Suppressor macrophage (primary cell): ENCODE results near the gene CDH2.
"Not testable (repeated sequence)": the region's sequence is repeated elsewhere in the genome, so short reads cannot be mapped to it uniquely, and the experiment has no call there.

Experiments used
- DNase-seq, 4 experiments: peaks; one replicate each; pipeline ENCODE4 v3.0.0-alpha.2; 2020 to 2022

Gene CDH2

GRCh38 chr18:27976806-27977408, 200.0 kb downstream of the CDH2 start:
- DNase-seq: no peak

- no peak for DNase-seq
These were observed 206.6 kb downstream of the CDH2 start for GRCh38 chr18:27970321-27970720.

GRCh38 chr18:27969206-27969605, 207.7 kb downstream of the CDH2 start:
- no peak for DNase-seq

GRCh38 chr18:27967913-27968824, 208.8 kb downstream of the CDH2 start:
- DNase-seq: no peak

- no peak for DNase-seq
These were observed 210.0 kb downstream of the CDH2 start for GRCh38 chr18:27966881-27967280.

- no peak for DNase-seq
These were observed 212.1 kb downstream of the CDH2 start for GRCh38 chr18:27964811-27965210.

GRCh38 chr18:27959101-27959500, 217.8 kb downstream of the CDH2 start:
- DNase-seq: no peak

- no peak for DNase-seq
These were observed 220.8 kb downstream of the CDH2 start for GRCh38 chr18:27956001-27956640.

- DNase-seq: no peak
These were observed 222.7 kb downstream of the CDH2 start for GRCh38 chr18:27954226-27954625.

GRCh38 chr18:27952741-27953140, 224.2 kb downstream of the CDH2 start:
- DNase-seq: no peak

- DNase-seq: no peak
These were observed 226.2 kb downstream of the CDH2 start for GRCh38 chr18:27950648-27951228.

- DNase-seq: no peak
These were observed 227.9 kb downstream of the CDH2 start for GRCh38 chr18:27948986-27949385.

GRCh38 chr18:27942706-27943105, 234.2 kb downstream of the CDH2 start:
- DNase-seq: no peak

- DNase-seq: no peak
These were observed 245.4 kb downstream of the CDH2 start for GRCh38 chr18:27931535-27931934.

- no peak for DNase-seq
These were observed 254.2 kb downstream of the CDH2 start for GRCh38 chr18:27922780-27923179.

GRCh38 chr18:27921904-27922751, 254.8 kb downstream of the CDH2 start:
- DNase-seq: no peak

GRCh38 chr18:27921392-27921791, 255.5 kb downstream of the CDH2 start:
- DNase-seq: no peak

GRCh38 chr18:27920836-27921235, 256.1 kb downstream of the CDH2 start:
- no peak for DNase-seq

- not testable (repeated sequence) for DNase-seq
These were observed 270.7 kb downstream of the CDH2 start for GRCh38 chr18:27906189-27906588.

- DNase-seq: no peak
These were observed 273.0 kb downstream of the CDH2 start for GRCh38 chr18:27903906-27904305.

GRCh38 chr18:27901424-27902226, 275.3 kb downstream of the CDH2 start:
- no peak for DNase-seq
